Measurements from ENCODE around the gene ZNF491. TPM values are rescaled to one million over a fixed set of nuclear protein-coding genes. Genes with fewer than 3 reads are reported as not detected.

ZNF491 gene
- total RNA-seq, 2 experiments from 2014 or later, result 2.0 to 6.2 TPM

GRCh38 chr19:11797491-11797890 is 832 bp upstream of the ZNF491 start:
- POLR2A ChIA-PET, result interaction anchor here (0.6 to 1.3 kb wide), 6 partner anchors 12 to 460 kb away, joined by 3 to 5 read pairs (median 4); no protein-coding TSS in a partner anchor
- peak overlapping the region; percentile 94 for H3K4me2 ChIP-seq (ENCODE audit: low read length)
- intact Hi-C loops (cut with micrococcal nuclease; ENCODE audit: unreplicated experiment), result loop anchor here (1.0 to 5.0 kb wide), 5 partner anchors 84 to 343 kb away; partner anchors contain the start of gene ZNF20
- H3K4me3 ChIP-seq (ENCODE audit: low read depth, low read length, poor library complexity, severe bottlenecking), result peak overlapping the region; percentile 75
- no peaks in the 10 kb centered on the region for H3K79me2 ChIP-seq (ENCODE audit: insufficient read depth, low read depth, low read length)
- TF ChIP-seq, protein P1, sequence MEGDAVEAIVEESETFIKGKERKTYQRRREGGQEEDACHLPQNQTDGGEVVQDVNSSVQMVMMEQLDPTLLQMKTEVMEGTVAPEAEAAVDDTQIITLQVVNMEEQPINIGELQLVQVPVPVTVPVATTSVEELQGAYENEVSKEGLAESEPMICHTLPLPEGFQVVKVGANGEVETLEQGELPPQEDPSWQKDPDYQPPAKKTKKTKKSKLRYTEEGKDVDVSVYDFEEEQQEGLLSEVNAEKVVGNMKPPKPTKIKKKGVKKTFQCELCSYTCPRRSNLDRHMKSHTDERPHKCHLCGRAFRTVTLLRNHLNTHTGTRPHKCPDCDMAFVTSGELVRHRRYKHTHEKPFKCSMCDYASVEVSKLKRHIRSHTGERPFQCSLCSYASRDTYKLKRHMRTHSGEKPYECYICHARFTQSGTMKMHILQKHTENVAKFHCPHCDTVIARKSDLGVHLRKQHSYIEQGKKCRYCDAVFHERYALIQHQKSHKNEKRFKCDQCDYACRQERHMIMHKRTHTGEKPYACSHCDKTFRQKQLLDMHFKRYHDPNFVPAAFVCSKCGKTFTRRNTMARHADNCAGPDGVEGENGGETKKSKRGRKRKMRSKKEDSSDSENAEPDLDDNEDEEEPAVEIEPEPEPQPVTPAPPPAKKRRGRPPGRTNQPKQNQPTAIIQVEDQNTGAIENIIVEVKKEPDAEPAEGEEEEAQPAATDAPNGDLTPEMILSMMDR (conservative IDR thresholded peaks at IDR 0.05; ENCODE audit: low read length), result peak; percentile 96
- TF ChIP-seq EZH2phosphoT487 (IDR thresholded peaks at IDR 0.05; ENCODE audit: borderline replicate concordance, low read depth, low read length), result no peak
- DNase-seq (ENCODE audit: low spot score), result peak; percentile 90
- no TSS peak for BruUV-seq (replicated peaks)
- H3K27ac ChIP-seq (ENCODE audit: low read depth, low read length, poor library complexity, severe bottlenecking), result peak overlapping the region; percentile 34
- no peaks in the 10 kb centered on the region for H3K9me3 ChIP-seq (ENCODE audit: low read length)
- peak overlapping the region; percentile 73; the same call in 1 of the 2 replicates for H2AFZ ChIP-seq (ENCODE audit: low read length)
- H3K4me1 ChIP-seq (ENCODE audit: insufficient read depth, low read length, poor library complexity, severe bottlenecking), result peaks cover 32% of the 10 kb centered on the region
- CTCF ChIA-PET (ENCODE audit: unreplicated experiment), result interaction anchor here (0.6 to 1.4 kb wide), 9 partner anchors 16 to 540 kb away, joined by 3 to 8 read pairs (median 3); partner anchors contain the start of genes ECSIT, ZNF20, ZNF441 and ZNF563
- H4K20me1 ChIP-seq (ENCODE audit: insufficient read depth, low read length), result no peaks in the 10 kb centered on the region
- no peaks in the 10 kb centered on the region for H3K36me3 ChIP-seq (ENCODE audit: insufficient read depth, low read length)
- no peaks in the 10 kb centered on the region for H3K9me2 ChIP-seq (ENCODE audit: insufficient read depth, low read length)

GRCh38 chr19:11806354-11807098 is 8.2 kb downstream of the ZNF491 start:
- DNase-seq (ENCODE audit: low spot score), result no peak
- CTCF ChIA-PET (ENCODE audit: unreplicated experiment), result no interaction called here

More at GRCh38 chr19:11806354-11807098, 8.2 kb downstream of the ZNF491 start:
- Histone ChIP-seq H4K20me1 (ENCODE audit: insufficient read depth, low read length) (no peaks in the 10 kb centered on the region), H3K79me2 (ENCODE audit: insufficient read depth, low read depth, low read length) (no peaks in the 10 kb centered on the region), H3K9me2 (ENCODE audit: insufficient read depth, low read length) (no peaks in the 10 kb centered on the region), H3K4me1 (ENCODE audit: insufficient read depth, low read length, poor library complexity, severe bottlenecking) (no peaks in the 10 kb centered on the region), H3K27ac (ENCODE audit: low read depth, low read length, poor library complexity, severe bottlenecking) (no peak overlapping the region), H3K4me2 (ENCODE audit: low read length) (no peak overlapping the region), H3K4me3 (ENCODE audit: low read depth, low read length, poor library complexity, severe bottlenecking) (no peak overlapping the region), H3K36me3 (ENCODE audit: insufficient read depth, low read length) (peaks cover 4% of the 10 kb centered on the region; the same call in 1 of the 2 replicates), H3K9me3 (ENCODE audit: low read length) (peaks cover 13% of the 10 kb centered on the region; the same call in 1 of the 2 replicates), H2AFZ (ENCODE audit: low read length) (no peak overlapping the region)
- no TSS peak for BruUV-seq (replicated peaks)
- POLR2A ChIA-PET, result no interaction called here
- TF ChIP-seq, protein P1 (conservative IDR thresholded peaks at IDR 0.05; ENCODE audit: low read length), result no peak
- TF ChIP-seq EZH2phosphoT487 (IDR thresholded peaks at IDR 0.05; ENCODE audit: borderline replicate concordance, low read depth, low read length), result no peak
- intact Hi-C loops (cut with micrococcal nuclease; ENCODE audit: unreplicated experiment), result no loop called here

All from OCI-LY7 (cell line).